Measurements from ENCODE around the gene TMEM45A.

DNA sequence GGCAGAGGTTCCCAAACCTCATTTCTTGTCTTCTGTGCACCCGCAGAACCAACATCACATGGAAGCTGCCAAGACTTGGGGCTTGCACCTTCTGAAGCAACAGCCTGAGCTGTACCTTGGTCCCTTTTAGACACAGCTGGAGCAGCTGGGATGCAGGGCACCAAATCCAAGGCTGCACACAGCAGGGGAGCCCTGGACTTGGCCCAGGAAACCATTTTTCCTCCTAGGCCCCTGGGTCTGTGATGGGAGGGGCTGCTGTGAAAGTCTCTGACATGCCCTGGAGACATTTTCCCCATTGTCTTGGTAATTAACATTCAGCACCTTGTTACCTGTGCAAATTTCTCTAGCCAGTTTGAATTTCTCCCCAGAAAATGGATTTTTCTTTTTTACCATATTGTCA is 33.6 kb upstream of the TMEM45A start:
- TF ChIP-seq, protein P1, sequence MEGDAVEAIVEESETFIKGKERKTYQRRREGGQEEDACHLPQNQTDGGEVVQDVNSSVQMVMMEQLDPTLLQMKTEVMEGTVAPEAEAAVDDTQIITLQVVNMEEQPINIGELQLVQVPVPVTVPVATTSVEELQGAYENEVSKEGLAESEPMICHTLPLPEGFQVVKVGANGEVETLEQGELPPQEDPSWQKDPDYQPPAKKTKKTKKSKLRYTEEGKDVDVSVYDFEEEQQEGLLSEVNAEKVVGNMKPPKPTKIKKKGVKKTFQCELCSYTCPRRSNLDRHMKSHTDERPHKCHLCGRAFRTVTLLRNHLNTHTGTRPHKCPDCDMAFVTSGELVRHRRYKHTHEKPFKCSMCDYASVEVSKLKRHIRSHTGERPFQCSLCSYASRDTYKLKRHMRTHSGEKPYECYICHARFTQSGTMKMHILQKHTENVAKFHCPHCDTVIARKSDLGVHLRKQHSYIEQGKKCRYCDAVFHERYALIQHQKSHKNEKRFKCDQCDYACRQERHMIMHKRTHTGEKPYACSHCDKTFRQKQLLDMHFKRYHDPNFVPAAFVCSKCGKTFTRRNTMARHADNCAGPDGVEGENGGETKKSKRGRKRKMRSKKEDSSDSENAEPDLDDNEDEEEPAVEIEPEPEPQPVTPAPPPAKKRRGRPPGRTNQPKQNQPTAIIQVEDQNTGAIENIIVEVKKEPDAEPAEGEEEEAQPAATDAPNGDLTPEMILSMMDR (conservative IDR thresholded peaks at IDR 0.05 in 1 of 2, IDR thresholded peaks at IDR 0.05 in 1 of 2; ENCODE audit: low read depth in 1 of 2, low read length in 2 of 2) = no peak
- no peak for TF ChIP-seq EZH2 (IDR thresholded peaks at IDR 0.05; ENCODE audit: low read length, missing control alignments)

Data from fibroblast of lung (primary cell).